ENCODE results near the gene HBE1. TPM values are rescaled to one million over a fixed set of nuclear protein-coding genes. Genes with fewer than 3 reads are reported as not detected.
"Not testable (repeated sequence)": the region's sequence is repeated elsewhere in the genome, so short reads cannot be mapped to it uniquely, and the experiment has no call there.

The HBE1 gene
- total RNA-seq, 2 experiments from 2014 or later: not detected

DNA sequence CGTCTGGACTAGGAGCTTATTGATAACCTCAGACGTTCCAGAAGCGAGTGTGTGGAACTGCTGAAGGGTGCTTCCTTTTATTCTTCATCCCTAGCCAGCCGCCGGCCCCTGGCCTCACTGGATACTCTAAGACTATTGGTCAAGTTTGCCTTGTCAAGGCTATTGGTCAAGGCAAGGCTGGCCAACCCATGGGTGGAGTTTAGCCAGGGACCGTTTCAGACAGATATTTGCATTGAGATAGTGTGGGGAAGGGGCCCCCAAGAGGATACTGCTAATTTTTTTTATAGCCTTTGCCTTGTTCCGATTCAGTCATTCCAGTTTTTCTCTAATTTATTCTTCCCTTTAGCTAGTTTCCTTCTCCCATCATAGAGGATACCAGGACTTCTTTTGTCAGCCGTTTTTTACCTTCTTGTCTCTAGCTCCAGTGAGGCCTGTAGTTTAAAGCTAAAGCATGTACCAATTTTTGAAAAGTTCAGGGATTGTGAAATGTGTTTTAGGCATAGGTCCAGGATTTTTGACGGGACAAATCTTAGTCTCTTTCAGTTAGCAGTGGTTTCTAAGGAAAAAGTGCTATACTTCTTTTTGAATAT lies 19.8 kb downstream of the HBE1 start, which contains the start of gene HBG1:
Gene HBG1 (minus strand): TSS at position 51 of the 590 bp plus-strand sequence. CDS start 53 bp downstream, outside the sequence.
- H3K27ac Mint-ChIP-seq; H3K4me1 Mint-ChIP-seq; POLR2A ChIA-PET; H3K27me3 Mint-ChIP-seq; H3K36me3 Mint-ChIP-seq (ENCODE audit: low read depth); H3K4me3 Mint-ChIP-seq; H3K9me3 Mint-ChIP-seq (ENCODE audit: low read depth); intact Hi-C loops (cut with DNase I, micrococcal nuclease); DNase-seq; ATAC-seq: not testable (repeated sequence)
- CTCF ChIA-PET: interaction anchor here (1.4 kb wide), 1 partner anchor 10 kb away, joined by 3 read pairs; no protein-coding TSS in a partner anchor

DNA sequence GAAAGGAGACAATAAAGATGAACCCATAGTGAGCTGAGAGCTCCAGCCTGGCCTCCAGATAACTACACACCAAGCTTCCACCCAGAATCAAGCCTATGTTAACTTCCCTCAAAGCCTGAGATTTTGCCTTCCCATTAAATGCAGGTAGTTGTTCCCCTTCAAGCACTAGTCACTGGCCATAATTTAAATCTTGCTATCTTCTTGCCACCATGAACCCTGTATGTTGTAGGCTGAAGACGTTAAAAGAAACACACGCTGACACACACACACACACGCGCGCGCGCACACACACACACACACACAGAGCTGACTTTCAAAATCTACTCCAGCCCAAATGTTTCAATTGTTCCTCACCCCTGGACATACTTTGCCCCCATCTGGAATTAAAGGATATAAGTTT lies 21.2 kb downstream of the HBE1 start:
- H3K27me3 Mint-ChIP-seq; H3K36me3 Mint-ChIP-seq (ENCODE audit: low read depth); H3K4me1 Mint-ChIP-seq; ATAC-seq; H3K9me3 Mint-ChIP-seq (ENCODE audit: low read depth); H3K4me3 Mint-ChIP-seq; H3K27ac Mint-ChIP-seq; POLR2A ChIA-PET; CTCF ChIA-PET; intact Hi-C loops (cut with DNase I, micrococcal nuclease); DNase-seq: not testable (repeated sequence)

DNA sequence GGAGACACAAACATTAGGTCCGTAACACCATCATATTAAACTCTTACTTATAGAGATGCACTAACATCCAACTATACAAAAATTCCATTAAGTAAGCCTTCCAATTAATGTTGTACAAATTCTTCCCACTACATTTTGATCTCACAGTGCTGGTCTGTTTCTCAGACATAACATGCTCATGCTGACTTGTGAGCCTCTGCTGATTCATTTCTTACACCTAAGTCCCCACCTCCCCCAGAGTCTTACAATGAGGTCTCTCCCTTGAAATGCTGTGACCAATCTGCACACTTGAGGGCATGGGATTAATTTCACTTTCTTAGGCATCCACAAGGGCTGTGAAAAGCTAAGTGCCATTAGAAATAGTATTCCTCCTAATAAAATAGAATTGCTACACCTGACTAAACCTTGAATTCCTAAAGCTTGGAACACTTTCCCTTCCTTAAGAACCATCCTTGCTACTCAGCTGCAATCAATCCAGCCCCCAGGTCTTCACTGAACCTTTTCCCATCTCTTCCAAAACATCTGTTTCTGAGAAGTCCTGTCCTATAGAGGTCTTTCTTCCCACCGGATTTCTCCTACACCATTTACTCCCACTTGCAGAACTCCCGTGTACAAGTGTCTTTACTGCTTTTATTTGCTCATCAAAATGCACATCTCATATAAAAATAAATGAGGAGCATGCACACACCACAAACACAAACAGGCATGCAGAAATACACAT lies 22.1 kb downstream of the HBE1 start:
- DNase-seq: no peak
- Mint-ChIP-seq H3K27me3 (peaks cover 6% of the 10 kb centered on the region), H3K4me1 (no peaks in the 10 kb centered on the region), H3K9me3 (ENCODE audit: low read depth) (no peaks in the 10 kb centered on the region), H3K36me3 (ENCODE audit: low read depth) (no peaks in the 10 kb centered on the region), H3K27ac (no peak overlapping the region), H3K4me3 (no peak overlapping the region)
- ChIA-PET CTCF (no interaction called here), POLR2A (no interaction called here)
- no peak for ATAC-seq
- intact Hi-C loops (cut with DNase I, micrococcal nuclease): no loop called here

DNA sequence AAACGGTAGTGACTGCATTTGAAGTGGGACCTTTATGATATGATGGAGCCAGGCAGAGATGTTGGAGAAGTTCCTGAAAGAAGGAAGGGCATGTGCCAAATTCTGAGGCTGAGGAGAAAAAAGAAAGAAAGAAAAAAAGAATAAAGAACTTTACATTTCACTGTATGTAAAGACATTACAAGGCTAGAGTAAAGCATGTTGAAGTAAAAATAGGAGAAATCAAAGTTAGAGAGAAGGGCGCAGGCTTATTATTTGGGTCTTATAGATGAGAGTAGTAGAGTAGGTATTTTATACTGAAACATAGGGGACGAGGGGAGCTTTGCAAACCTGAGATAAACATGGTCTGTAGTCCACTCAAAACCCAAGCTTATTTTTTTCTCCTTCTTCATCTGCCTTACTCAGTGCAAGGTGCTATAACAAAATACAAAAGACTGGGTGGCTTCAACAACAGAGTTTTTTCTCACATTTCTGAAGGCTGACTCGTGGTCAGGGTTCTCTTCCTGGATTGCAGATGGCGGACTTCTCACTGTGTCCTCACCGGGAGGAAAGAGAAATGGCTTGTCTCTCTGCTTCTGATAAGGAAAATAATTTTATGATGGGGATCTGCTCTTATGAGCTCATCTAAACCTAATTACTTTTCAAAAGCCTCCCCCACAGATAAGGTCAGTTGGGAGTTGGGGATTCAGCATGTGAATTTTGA lies 22.8 kb downstream of the HBE1 start:
- DNase-seq: no peak
- POLR2A ChIA-PET: no interaction called here
- peaks cover 6% of the 10 kb centered on the region for H3K27me3 Mint-ChIP-seq
- H3K4me3 Mint-ChIP-seq: no peak overlapping the region
- no peaks in the 10 kb centered on the region for H3K9me3 Mint-ChIP-seq (ENCODE audit: low read depth)
- no peak overlapping the region for H3K27ac Mint-ChIP-seq
- intact Hi-C loops (cut with DNase I, micrococcal nuclease): no loop called here
- H3K36me3 Mint-ChIP-seq (ENCODE audit: low read depth): no peaks in the 10 kb centered on the region
- CTCF ChIA-PET: no interaction called here
- no peak for ATAC-seq
- no peaks in the 10 kb centered on the region for H3K4me1 Mint-ChIP-seq

DNA sequence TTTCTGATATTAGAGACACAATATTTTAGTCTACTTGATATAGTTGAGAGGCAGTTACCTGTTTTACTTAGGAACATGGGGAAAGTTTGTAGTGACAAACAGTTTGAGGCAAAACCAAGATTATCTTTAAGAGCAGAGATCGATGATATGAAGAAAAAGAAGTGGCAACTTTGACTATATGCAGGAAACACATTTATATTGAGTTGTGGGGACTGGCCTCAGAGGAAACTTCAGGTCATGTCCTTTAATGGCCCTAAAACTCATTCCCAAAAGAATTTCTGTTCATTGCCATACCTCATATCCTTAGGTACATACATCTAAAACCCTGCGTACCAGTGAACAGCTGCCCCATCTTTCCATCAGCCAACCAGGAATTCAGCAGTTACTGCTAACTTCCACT lies 24.6 kb downstream of the HBE1 start:
- CTCF ChIA-PET: no interaction called here
- no peak for DNase-seq
- ATAC-seq: no peak
- Mint-ChIP-seq H3K4me3 (no peak overlapping the region), H3K27me3 (peaks cover 6% of the 10 kb centered on the region), H3K9me3 (ENCODE audit: low read depth) (no peaks in the 10 kb centered on the region), H3K4me1 (no peaks in the 10 kb centered on the region), H3K27ac (no peak overlapping the region), H3K36me3 (ENCODE audit: low read depth) (no peaks in the 10 kb centered on the region)
- intact Hi-C loops (cut with DNase I, micrococcal nuclease): no loop called here
- POLR2A ChIA-PET: no interaction called here

DNA sequence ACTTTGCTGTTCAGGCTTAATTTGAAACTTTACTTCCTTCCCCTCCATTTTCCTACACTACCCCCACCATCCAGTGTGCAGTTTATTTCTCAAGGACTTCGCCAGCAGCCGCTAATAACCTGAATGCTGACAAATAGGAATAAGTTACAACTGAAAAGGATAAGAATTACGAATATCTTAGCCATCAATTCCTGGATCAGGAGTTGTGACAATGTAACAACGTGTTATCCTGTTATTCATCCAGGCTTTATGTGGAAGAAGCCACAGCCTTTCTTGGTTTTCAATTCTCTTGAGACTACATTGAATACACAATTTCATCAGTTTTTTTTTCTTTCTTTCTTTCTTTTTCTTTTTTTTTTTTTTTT lies 25.9 kb downstream of the HBE1 start:
- no peak overlapping the region for H3K4me3 Mint-ChIP-seq
- intact Hi-C loops (cut with DNase I, micrococcal nuclease): no loop called here
- no peak overlapping the region for H3K27ac Mint-ChIP-seq
- peaks cover 4% of the 10 kb centered on the region for H3K27me3 Mint-ChIP-seq
- DNase-seq: no peak
- POLR2A ChIA-PET: no interaction called here
- CTCF ChIA-PET: no interaction called here
- no peaks in the 10 kb centered on the region for H3K9me3 Mint-ChIP-seq (ENCODE audit: low read depth)
- H3K36me3 Mint-ChIP-seq (ENCODE audit: low read depth): no peaks in the 10 kb centered on the region
- no peak for ATAC-seq
- no peaks in the 10 kb centered on the region for H3K4me1 Mint-ChIP-seq

DNA sequence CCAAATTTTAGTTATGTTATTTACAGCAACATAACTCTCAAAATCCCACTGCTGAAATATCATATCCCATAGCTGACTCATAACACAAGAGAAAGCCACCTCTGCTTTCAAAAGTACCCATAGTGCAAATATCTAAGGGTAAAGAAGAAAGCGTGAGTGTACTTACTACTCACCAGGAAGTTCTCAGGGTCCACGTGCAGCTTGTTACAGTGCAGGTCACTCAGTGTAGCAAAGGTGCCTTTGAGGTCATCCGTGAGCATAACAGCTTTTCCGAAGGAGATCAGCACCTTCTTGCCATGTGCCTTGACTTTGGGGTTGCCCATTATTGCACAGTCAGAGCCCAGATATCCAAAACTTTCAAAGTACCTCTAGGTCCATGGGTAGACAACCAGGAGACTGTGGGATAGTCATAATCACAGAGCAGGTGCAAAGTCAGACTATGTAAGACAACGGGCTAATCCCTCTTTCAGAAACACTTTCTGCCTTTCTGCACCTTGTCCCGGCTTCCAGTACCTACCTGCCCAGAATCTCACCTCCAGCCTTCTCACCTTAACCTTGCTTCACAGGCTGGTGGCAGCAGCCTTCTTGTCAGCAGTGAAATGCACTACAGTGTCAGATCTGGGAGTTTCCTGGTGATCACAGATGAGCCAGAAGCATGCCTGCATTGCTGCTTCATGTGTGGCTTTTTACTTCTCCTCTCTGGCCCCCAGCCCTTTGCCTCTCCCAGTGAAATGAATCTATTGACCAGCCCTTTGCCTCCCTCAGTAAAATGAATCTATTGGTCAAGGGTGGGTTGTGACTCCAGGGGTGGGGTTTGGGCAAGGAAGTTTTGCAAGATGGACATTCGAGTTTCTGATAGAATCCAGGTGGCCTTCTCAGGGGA lies 26.6 kb downstream of the HBE1 start:
- Mint-ChIP-seq H3K36me3 (ENCODE audit: low read depth) (no peaks in the 10 kb centered on the region), H3K4me1 (no peaks in the 10 kb centered on the region), H3K4me3 (no peak overlapping the region), H3K9me3 (ENCODE audit: low read depth) (no peaks in the 10 kb centered on the region), H3K27ac (no peak overlapping the region), H3K27me3 (peaks cover 8% of the 10 kb centered on the region)
- ATAC-seq: no peak
- peak; percentile 9 for DNase-seq
- intact Hi-C loops (cut with DNase I, micrococcal nuclease): no loop called here
- CTCF ChIA-PET: no interaction called here
- POLR2A ChIA-PET: no interaction called here

DNA sequence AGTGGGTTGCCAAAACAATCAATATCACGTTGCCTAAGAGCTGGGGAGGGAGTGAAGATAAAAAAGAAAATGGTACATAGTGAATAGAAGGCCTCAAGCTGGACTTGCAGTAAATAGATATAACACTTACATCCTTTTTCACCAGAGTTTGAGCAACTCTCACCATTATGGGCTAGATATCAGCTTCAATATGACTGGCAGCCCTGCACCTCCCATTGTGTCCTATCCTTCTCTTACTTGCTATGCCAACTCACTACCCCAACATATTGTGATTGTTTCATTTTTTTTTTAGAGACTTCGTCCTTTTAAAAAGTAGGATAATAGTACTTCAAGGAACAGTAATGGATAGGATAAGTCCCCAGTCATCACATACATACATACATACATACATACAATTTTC lies 27.5 kb downstream of the HBE1 start:
- Mint-ChIP-seq H3K4me1 (no peaks in the 10 kb centered on the region), H3K27ac (no peak overlapping the region), H3K36me3 (ENCODE audit: low read depth) (no peaks in the 10 kb centered on the region), H3K9me3 (ENCODE audit: low read depth) (no peaks in the 10 kb centered on the region), H3K4me3 (no peak overlapping the region), H3K27me3 (peaks cover 8% of the 10 kb centered on the region)
- no peak for DNase-seq
- CTCF ChIA-PET: no interaction called here
- no peak for ATAC-seq
- POLR2A ChIA-PET: no interaction called here
- intact Hi-C loops (cut with DNase I, micrococcal nuclease): no loop called here

DNA sequence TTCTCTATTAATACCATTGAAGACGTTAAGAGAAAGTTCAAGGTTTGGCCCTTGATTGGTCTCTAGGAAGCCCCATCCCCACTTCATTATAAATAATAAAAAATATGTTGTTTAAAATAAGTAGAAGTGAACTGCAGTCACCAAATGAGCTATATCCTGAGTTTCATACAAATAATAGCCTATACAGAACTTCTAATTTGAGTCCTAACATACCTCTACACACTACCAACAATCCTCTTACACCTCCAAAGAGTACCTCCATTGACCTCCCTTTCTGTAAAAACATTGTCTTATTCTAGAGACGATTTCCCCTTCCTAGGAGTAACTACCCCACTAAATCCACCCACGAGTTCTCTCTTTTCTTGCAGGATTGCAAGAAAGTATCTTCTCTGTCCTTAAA lies 28.3 kb downstream of the HBE1 start:
- H3K27me3 Mint-ChIP-seq: peaks cover 8% of the 10 kb centered on the region
- H3K4me3 Mint-ChIP-seq: no peak overlapping the region
- H3K27ac Mint-ChIP-seq: no peak overlapping the region
- H3K4me1 Mint-ChIP-seq: no peaks in the 10 kb centered on the region
- intact Hi-C loops (cut with DNase I, micrococcal nuclease): no loop called here
- no peaks in the 10 kb centered on the region for H3K9me3 Mint-ChIP-seq (ENCODE audit: low read depth)
- no peaks in the 10 kb centered on the region for H3K36me3 Mint-ChIP-seq (ENCODE audit: low read depth)
- ATAC-seq: no peak
- ChIA-PET CTCF (no interaction called here), POLR2A (no interaction called here)
- no peak for DNase-seq

DNA sequence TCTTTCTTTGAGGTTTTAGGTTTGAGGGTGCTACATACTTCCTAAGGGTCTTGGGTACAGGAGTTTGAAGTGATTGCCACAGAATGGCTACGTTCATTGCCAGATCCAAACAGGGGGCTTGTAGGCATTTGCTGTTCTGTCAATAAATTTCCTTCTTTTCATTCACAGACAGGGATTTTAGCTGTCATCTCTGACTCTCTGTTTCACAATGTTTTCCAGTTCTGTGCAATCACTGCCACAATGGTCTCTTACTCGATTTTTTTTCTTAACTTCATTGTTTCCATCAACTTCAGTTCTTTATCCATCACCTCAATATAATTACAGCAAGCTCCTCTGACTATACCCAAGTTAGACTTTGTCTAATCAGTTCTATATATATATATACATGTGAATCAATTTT lies 29.3 kb downstream of the HBE1 start:
- CTCF ChIA-PET: no interaction called here
- H3K36me3 Mint-ChIP-seq (ENCODE audit: low read depth): no peaks in the 10 kb centered on the region

DNA sequence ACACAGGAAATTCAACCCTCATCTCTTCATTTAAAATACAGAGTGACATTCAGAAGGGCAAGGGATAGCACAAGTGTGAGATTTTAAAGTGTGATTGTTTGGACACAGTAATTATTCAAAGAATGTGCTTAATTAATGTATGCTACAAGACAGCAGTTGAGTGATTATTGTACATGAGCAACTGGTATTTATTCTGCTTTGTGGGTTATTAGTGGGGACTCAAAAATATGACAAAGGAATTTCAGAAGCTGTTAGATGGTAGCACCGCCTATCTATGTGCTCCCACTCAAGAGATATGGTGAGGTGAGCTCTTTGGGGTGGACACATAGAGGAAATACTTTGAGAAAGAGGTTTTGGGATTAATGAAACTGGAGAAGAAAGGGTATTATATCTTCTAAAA lies 29.7 kb downstream of the HBE1 start:
- DNase-seq (no peak), ATAC-seq (no peak)
- intact Hi-C loops (cut with DNase I, micrococcal nuclease): no loop called here
- no peaks in the 10 kb centered on the region for H3K36me3 Mint-ChIP-seq (ENCODE audit: low read depth)
- H3K9me3 Mint-ChIP-seq (ENCODE audit: low read depth): no peaks in the 10 kb centered on the region
- H3K27me3 Mint-ChIP-seq: peaks cover 8% of the 10 kb centered on the region
- H3K27ac Mint-ChIP-seq: no peak overlapping the region
- no peak overlapping the region for H3K4me3 Mint-ChIP-seq
- H3K4me1 Mint-ChIP-seq: no peaks in the 10 kb centered on the region
- POLR2A ChIA-PET: no interaction called here
- CTCF ChIA-PET: no interaction called here

More for the DNA sequence above, 29.3 kb downstream of the HBE1 start:
- Mint-ChIP-seq H3K27me3 (peaks cover 8% of the 10 kb centered on the region), H3K27ac (no peak overlapping the region), H3K4me1 (no peaks in the 10 kb centered on the region), H3K4me3 (no peak overlapping the region), H3K9me3 (ENCODE audit: low read depth) (no peaks in the 10 kb centered on the region)
- intact Hi-C loops (cut with DNase I, micrococcal nuclease): no loop called here
- DNase-seq (no peak), ATAC-seq (no peak)
- POLR2A ChIA-PET: no interaction called here

All from activated CD4-positive, alpha-beta T cell treated with anti-CD3 and anti-CD28 coated beads for 36 hours (primary cell).